Measurements from ENCODE around the gene ATRNL1.

ATRNL1 gene

GRCh38 chr10:115915429-115915828 lies 822.3 kb downstream of the ATRNL1 start:
- no peak for DNase-seq

GRCh38 chr10:115918812-115919211 lies 825.6 kb downstream of the ATRNL1 start:
- no peak for DNase-seq

GRCh38 chr10:115921795-115922194 lies 828.6 kb downstream of the ATRNL1 start:
- no peak for DNase-seq

GRCh38 chr10:115931309-115931708 lies 838.1 kb downstream of the ATRNL1 start:
- no peak for DNase-seq

- no peak for DNase-seq
These were observed 838.9 kb downstream of the ATRNL1 start for GRCh38 chr10:115932099-115932498.

- DNase-seq, result no peak
These were observed 839.9 kb downstream of the ATRNL1 start for GRCh38 chr10:115933098-115933497.

GRCh38 chr10:115935731-115936130 lies 842.6 kb downstream of the ATRNL1 start:
- no peak for DNase-seq

- DNase-seq, result no peak
These were observed 844.0 kb downstream of the ATRNL1 start for GRCh38 chr10:115936926-115937767.

- no peak for DNase-seq
These were observed 844.5 kb downstream of the ATRNL1 start for GRCh38 chr10:115937768-115938056.

GRCh38 chr10:115939101-115939854 lies 846.1 kb downstream of the ATRNL1 start:
- no peak for DNase-seq

GRCh38 chr10:115941361-115941771 lies 848.2 kb downstream of the ATRNL1 start:
- no peak for DNase-seq

- no peak for DNase-seq
These were observed 848.9 kb downstream of the ATRNL1 start for GRCh38 chr10:115942101-115942500.

GRCh38 chr10:115944538-115944937 lies 851.4 kb downstream of the ATRNL1 start:
- DNase-seq, result no peak

- DNase-seq, result no peak
These were observed 852.7 kb downstream of the ATRNL1 start for GRCh38 chr10:115945701-115946445.

GRCh38 chr10:115947104-115947503 lies 853.9 kb downstream of the ATRNL1 start:
- no peak for DNase-seq

- no peak for DNase-seq
These were observed 855.3 kb downstream of the ATRNL1 start for GRCh38 chr10:115948465-115948864.

- no peak for DNase-seq
These were observed 856.2 kb downstream of the ATRNL1 start for GRCh38 chr10:115949282-115949844.

GRCh38 chr10:115950320-115950719 lies 857.2 kb downstream of the ATRNL1 start:
- DNase-seq, result no peak

- no peak for DNase-seq
These were observed 858.1 kb downstream of the ATRNL1 start for GRCh38 chr10:115951242-115951641.

GRCh38 chr10:115953281-115953680 lies 860.1 kb downstream of the ATRNL1 start:
- no peak for DNase-seq

- no peak for DNase-seq
These were observed 860.8 kb downstream of the ATRNL1 start for GRCh38 chr10:115953968-115954367.

- no peak for DNase-seq
These were observed 863.3 kb downstream of the ATRNL1 start for GRCh38 chr10:115956225-115957011.
